WTC11 (cell line): Measurements from ENCODE around the gene SMAD2. TPM values are rescaled to one million over a fixed set of nuclear protein-coding genes. Genes with fewer than 3 reads are reported as not detected.
A peak's percentile ranks its signal among the peaks of the same experiment; 100 is the strongest.

Experiments used
- ATAC-seq: fragments of 200-7000 bp; cut with Tn5 transposase; 2 replicates; pipeline ENCODE4 v1.10.0; 2021; ENCODE audit warnings: mild to moderate bottlenecking, moderate library complexity
- CTCF ChIA-PET: fragments of 300-600 bp; sonication (Branson Sonifier 250); formaldehyde crosslinking; loops from one replicate; lab custom pipeline; 2021; ENCODE audit warnings: antibody characterized with exemption; lab: Charles Lee
- POLR2A ChIA-PET: fragments of 350-600 bp; sonication (Branson Sonifier 250); formaldehyde crosslinking; loops from one replicate; lab custom pipeline; 2021; ENCODE audit warnings: antibody characterized with exemption; lab: Charles Lee
- DNase-seq: peaks from one replicate; pipeline ENCODE4 v3.0.0; 2021; ENCODE audit warnings: low spot score
- H3K27ac Mint-ChIP-seq: 2 replicates; pipeline ENCODE4 v1.8.0; 2021; ENCODE audit warnings: mixed read lengths
- H3K27me3 Mint-ChIP-seq: 2 replicates; pipeline ENCODE4 v1.8.0; 2021; ENCODE audit warnings: low read depth, mild to moderate bottlenecking, moderate library complexity, mixed read lengths
- H3K36me3 Mint-ChIP-seq: 2 replicates; pipeline ENCODE4 v1.8.0; 2021; ENCODE audit warnings: mixed read lengths
- H3K4me1 Mint-ChIP-seq: 2 replicates; pipeline ENCODE4 v1.8.0; 2022; ENCODE audit warnings: mixed read lengths
- H3K4me3 Mint-ChIP-seq: 2 replicates; pipeline ENCODE4 v1.8.0; 2021; ENCODE audit warnings: mild to moderate bottlenecking, moderate library complexity, mixed read lengths
- H3K9me3 Mint-ChIP-seq: 2 replicates; pipeline ENCODE4 v1.8.0; 2021; ENCODE audit warnings: mixed read lengths
- CREB1 ChIP-seq: sonication (generic); formaldehyde crosslinking; IDR thresholded peaks from 2 replicates; pipeline ENCODE4 v1.8.0; 2023; ENCODE audit warnings: mild to moderate bottlenecking, missing genetic modification reagents
- CREM ChIP-seq: sonication (generic); formaldehyde crosslinking; IDR thresholded peaks from 2 replicates; pipeline ENCODE4 v1.8.1; 2022; ENCODE audit warnings: mild to moderate bottlenecking, missing genetic modification reagents, moderate library complexity
- E2F1 ChIP-seq: sonication (generic); formaldehyde crosslinking; IDR thresholded peaks from 2 replicates; pipeline ENCODE4 v1.8.0; 2022; ENCODE audit warnings: mild to moderate bottlenecking, missing genetic modification reagents
- E2F5 ChIP-seq: sonication (generic); formaldehyde crosslinking; IDR thresholded peaks from 2 replicates; pipeline ENCODE4 v1.8.1; 2022; ENCODE audit warnings: mild to moderate bottlenecking, moderate library complexity, missing genetic modification reagents
- EMX1 ChIP-seq: fragments of 250-450 bp; sonication (Bioruptor Pico); IDR thresholded peaks from 2 replicates; pipeline ENCODE4 v1.8.0; 2021; ENCODE audit warnings: mild to moderate bottlenecking
- GABPB1 ChIP-seq: sonication (generic); formaldehyde crosslinking; IDR thresholded peaks from 2 replicates; pipeline ENCODE4 v1.8.1; 2023; ENCODE audit warnings: mild to moderate bottlenecking, missing genetic modification reagents
- MXD4 ChIP-seq: fragments of 250-450 bp; sonication (Bioruptor Pico); IDR thresholded peaks from 2 replicates; pipeline ENCODE4 v1.8.0; 2021; ENCODE audit warnings: mild to moderate bottlenecking, moderate library complexity, borderline replicate concordance
- PRDM15 ChIP-seq: sonication (generic); formaldehyde crosslinking; IDR thresholded peaks from 2 replicates; pipeline ENCODE4 v1.8.0; 2022; ENCODE audit warnings: missing genetic modification reagents
- TEAD1 ChIP-seq: sonication (generic); formaldehyde crosslinking; IDR thresholded peaks from 2 replicates; pipeline ENCODE4 v1.8.0; 2022; ENCODE audit warnings: mild to moderate bottlenecking, missing genetic modification reagents
- TEAD4 ChIP-seq: sonication (generic); formaldehyde crosslinking; IDR thresholded peaks from 2 replicates; pipeline ENCODE4 v1.8.0; 2022; ENCODE audit warnings: mild to moderate bottlenecking, missing genetic modification reagents
- ZNF317 ChIP-seq: sonication (generic); formaldehyde crosslinking; IDR thresholded peaks from 2 replicates; pipeline ENCODE4 v1.8.1; 2023; ENCODE audit warnings: low read depth, mild to moderate bottlenecking, moderate library complexity, missing genetic modification reagents, borderline replicate concordance
- total RNA-seq: library from RNA; stranded (reverse); gene quantifications from 3 replicates; pipeline ENCODE4 v1.2.3, GENCODE V29; 2021
- TF ChIP-seq, protein P1 (sequence below): sonication (generic); formaldehyde crosslinking; conservative IDR thresholded peaks from 2 replicates; pipeline ENCODE4 v1.8.1; 2023; ENCODE audit warnings: mild to moderate bottlenecking, low read depth, missing genetic modification reagents, moderate library complexity
- TF ChIP-seq, protein P2 (sequence below): sonication (generic); formaldehyde crosslinking; IDR thresholded peaks from 2 replicates; pipeline ENCODE4 v1.8.1; 2023; ENCODE audit warnings: mild to moderate bottlenecking, missing genetic modification reagents, moderate library complexity
- TF ChIP-seq, protein P3 (sequence below): sonication (generic); formaldehyde crosslinking; IDR thresholded peaks from 2 replicates; pipeline ENCODE4 v1.8.0; 2023; ENCODE audit warnings: mild to moderate bottlenecking, missing genetic modification reagents
- TF ChIP-seq, protein P4 (sequence below): sonication (generic); formaldehyde crosslinking; IDR thresholded peaks from 2 replicates; pipeline ENCODE4 v1.8.1; 2023; ENCODE audit warnings: mild to moderate bottlenecking, missing genetic modification reagents

The SMAD2 gene
- total RNA-seq, 1 experiment from 2014 or later = 104 TPM

DNA sequence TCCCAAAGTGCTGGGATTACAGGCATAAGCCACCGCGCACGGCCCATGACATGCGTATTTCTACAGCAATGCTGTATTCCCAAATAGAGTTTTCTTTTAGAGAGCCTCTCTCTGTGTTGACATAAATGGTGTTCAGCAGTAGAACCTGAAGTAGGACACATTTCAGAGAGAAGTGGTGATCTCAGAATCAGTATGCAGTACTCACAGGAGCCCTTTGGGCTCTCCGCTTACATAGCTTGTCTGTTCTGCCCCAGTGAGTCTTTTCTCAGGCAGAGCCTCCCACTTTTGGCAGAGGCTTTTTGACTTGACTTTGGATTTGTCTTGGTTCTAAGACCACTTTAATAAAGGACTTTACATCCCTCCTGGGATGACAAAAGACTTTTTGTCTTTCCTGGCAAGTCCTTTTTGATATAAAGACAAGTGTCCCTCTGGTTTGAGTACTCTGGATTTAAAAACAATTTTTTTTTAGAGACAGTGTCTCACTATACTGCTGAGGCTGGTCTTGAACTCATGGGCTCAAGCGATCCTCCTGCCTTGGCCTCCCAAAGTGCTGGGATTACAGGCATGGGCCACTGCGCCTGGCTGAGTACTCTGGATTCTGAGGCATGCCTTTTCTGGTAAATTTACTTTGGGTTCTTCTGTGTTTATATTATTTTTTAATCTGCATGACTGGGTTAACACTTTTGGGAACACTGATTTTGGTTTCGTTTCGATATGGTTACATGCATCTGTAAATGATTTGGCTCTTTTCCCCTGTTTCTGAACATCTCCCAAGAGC, 113.3 kb downstream of the SMAD2 start:
- Mint-ChIP-seq H3K27me3 (no peaks in the 10 kb centered on the region), H3K27ac (peak overlapping the region; percentile 97), H3K4me1 (peaks cover 49% of the 10 kb centered on the region)
- POLR2A ChIA-PET = no interaction called here
- CTCF ChIA-PET = interaction anchor here (1.0 to 1.9 kb wide), 2 partner anchors 191 to 612 kb away, joined by 3 to 4 read pairs; no protein-coding TSS in a partner anchor
- peak; percentile 37; the same call in 1 of the 2 replicates for ATAC-seq
- TF ChIP-seq ZNF317 (CRISPR knock-in tag) (no peak), TEAD4 (CRISPR knock-in tag) (no peak), TEAD1 (CRISPR knock-in tag) (no peak), EMX1 (CRISPR knock-in tag) (no peak), MXD4 (no peak), E2F5 (CRISPR knock-in tag) (no peak), CREM (CRISPR knock-in tag) (no peak), PRDM15 (CRISPR knock-in tag) (no peak), GABPB1 (CRISPR knock-in tag) (no peak), E2F1 (CRISPR knock-in tag) (no peak), CREB1 (CRISPR knock-in tag) (no peak)
- TF ChIP-seq, protein P1, sequence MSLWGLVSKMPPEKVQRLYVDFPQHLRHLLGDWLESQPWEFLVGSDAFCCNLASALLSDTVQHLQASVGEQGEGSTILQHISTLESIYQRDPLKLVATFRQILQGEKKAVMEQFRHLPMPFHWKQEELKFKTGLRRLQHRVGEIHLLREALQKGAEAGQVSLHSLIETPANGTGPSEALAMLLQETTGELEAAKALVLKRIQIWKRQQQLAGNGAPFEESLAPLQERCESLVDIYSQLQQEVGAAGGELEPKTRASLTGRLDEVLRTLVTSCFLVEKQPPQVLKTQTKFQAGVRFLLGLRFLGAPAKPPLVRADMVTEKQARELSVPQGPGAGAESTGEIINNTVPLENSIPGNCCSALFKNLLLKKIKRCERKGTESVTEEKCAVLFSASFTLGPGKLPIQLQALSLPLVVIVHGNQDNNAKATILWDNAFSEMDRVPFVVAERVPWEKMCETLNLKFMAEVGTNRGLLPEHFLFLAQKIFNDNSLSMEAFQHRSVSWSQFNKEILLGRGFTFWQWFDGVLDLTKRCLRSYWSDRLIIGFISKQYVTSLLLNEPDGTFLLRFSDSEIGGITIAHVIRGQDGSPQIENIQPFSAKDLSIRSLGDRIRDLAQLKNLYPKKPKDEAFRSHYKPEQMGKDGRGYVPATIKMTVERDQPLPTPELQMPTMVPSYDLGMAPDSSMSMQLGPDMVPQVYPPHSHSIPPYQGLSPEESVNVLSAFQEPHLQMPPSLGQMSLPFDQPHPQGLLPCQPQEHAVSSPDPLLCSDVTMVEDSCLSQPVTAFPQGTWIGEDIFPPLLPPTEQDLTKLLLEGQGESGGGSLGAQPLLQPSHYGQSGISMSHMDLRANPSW (CRISPR knock-in tag) = no peak
- TF ChIP-seq, protein P2, sequence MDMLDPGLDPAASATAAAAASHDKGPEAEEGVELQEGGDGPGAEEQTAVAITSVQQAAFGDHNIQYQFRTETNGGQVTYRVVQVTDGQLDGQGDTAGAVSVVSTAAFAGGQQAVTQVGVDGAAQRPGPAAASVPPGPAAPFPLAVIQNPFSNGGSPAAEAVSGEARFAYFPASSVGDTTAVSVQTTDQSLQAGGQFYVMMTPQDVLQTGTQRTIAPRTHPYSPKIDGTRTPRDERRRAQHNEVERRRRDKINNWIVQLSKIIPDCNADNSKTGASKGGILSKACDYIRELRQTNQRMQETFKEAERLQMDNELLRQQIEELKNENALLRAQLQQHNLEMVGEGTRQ (CRISPR knock-in tag) = no peak
- TF ChIP-seq, protein P3, sequence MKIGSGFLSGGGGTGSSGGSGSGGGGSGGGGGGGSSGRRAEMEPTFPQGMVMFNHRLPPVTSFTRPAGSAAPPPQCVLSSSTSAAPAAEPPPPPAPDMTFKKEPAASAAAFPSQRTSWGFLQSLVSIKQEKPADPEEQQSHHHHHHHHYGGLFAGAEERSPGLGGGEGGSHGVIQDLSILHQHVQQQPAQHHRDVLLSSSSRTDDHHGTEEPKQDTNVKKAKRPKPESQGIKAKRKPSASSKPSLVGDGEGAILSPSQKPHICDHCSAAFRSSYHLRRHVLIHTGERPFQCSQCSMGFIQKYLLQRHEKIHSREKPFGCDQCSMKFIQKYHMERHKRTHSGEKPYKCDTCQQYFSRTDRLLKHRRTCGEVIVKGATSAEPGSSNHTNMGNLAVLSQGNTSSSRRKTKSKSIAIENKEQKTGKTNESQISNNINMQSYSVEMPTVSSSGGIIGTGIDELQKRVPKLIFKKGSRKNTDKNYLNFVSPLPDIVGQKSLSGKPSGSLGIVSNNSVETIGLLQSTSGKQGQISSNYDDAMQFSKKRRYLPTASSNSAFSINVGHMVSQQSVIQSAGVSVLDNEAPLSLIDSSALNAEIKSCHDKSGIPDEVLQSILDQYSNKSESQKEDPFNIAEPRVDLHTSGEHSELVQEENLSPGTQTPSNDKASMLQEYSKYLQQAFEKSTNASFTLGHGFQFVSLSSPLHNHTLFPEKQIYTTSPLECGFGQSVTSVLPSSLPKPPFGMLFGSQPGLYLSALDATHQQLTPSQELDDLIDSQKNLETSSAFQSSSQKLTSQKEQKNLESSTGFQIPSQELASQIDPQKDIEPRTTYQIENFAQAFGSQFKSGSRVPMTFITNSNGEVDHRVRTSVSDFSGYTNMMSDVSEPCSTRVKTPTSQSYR = no peak
- TF ChIP-seq, protein P4, sequence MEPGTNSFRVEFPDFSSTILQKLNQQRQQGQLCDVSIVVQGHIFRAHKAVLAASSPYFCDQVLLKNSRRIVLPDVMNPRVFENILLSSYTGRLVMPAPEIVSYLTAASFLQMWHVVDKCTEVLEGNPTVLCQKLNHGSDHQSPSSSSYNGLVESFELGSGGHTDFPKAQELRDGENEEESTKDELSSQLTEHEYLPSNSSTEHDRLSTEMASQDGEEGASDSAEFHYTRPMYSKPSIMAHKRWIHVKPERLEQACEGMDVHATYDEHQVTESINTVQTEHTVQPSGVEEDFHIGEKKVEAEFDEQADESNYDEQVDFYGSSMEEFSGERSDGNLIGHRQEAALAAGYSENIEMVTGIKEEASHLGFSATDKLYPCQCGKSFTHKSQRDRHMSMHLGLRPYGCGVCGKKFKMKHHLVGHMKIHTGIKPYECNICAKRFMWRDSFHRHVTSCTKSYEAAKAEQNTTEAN = no peak
- TF ChIP-seq, all 79 proteins: peak for 0
- peaks cover 5% of the 10 kb centered on the region; the same call in 1 of the 2 replicates for H3K9me3 Mint-ChIP-seq
- peaks cover 6% of the 10 kb centered on the region; the same call in 1 of the 2 replicates for H3K36me3 Mint-ChIP-seq
- no peak overlapping the region for H3K4me3 Mint-ChIP-seq
- no peak for DNase-seq
